GM21526 (cell line): ENCODE data around the gene SKAP1.
"Not testable (repeated sequence)": the region's sequence is repeated elsewhere in the genome, so short reads cannot be mapped to it uniquely, and the experiment has no call there.

Experiments used
- ATAC-seq: cut with Tn5 transposase; IDR thresholded peaks from one replicate; pipeline ENCODE4 v1.9.1; 2021; ENCODE audit warnings: moderate library complexity; ENCODE audit not compliant: unreplicated experiment, low FRiP score

Gene SKAP1

GRCh38 chr17:48420823-48421222, 9.2 kb downstream of the SKAP1 start:
- ATAC-seq, result no peak

GRCh38 chr17:48416971-48417370, 13.0 kb downstream of the SKAP1 start:
- no peak for ATAC-seq

- no peak for ATAC-seq
These were observed 16.2 kb downstream of the SKAP1 start for GRCh38 chr17:48413613-48414405.

GRCh38 chr17:48412841-48413240, 17.2 kb downstream of the SKAP1 start:
- ATAC-seq, result no peak

GRCh38 chr17:48410821-48411220, 19.2 kb downstream of the SKAP1 start:
- ATAC-seq, result not testable (repeated sequence)

- ATAC-seq, result no peak
These were observed 20.4 kb downstream of the SKAP1 start for GRCh38 chr17:48409607-48410006.

- no peak for ATAC-seq
These were observed 23.0 kb downstream of the SKAP1 start for GRCh38 chr17:48406936-48407567.

GRCh38 chr17:48394821-48395220, 35.2 kb downstream of the SKAP1 start:
- ATAC-seq, result no peak

- no peak for ATAC-seq
These were observed 36.7 kb downstream of the SKAP1 start for GRCh38 chr17:48393283-48393682.

- no peak for ATAC-seq
These were observed 37.2 kb downstream of the SKAP1 start for GRCh38 chr17:48392857-48393256.

- ATAC-seq, result no peak
These were observed 38.6 kb downstream of the SKAP1 start for GRCh38 chr17:48391444-48391843.

- ATAC-seq, result no peak
These were observed 40.1 kb downstream of the SKAP1 start for GRCh38 chr17:48389903-48390302.

GRCh38 chr17:48388955-48389743, 40.9 kb downstream of the SKAP1 start:
- ATAC-seq, result no peak

- no peak for ATAC-seq
These were observed 43.2 kb downstream of the SKAP1 start for GRCh38 chr17:48386826-48387225.

GRCh38 chr17:48385319-48385718, 44.7 kb downstream of the SKAP1 start:
- ATAC-seq, result no peak

GRCh38 chr17:48384164-48384563, 45.9 kb downstream of the SKAP1 start:
- no peak for ATAC-seq

- no peak for ATAC-seq
These were observed 47.0 kb downstream of the SKAP1 start for GRCh38 chr17:48382989-48383388.

- ATAC-seq, result no peak
These were observed 51.2 kb downstream of the SKAP1 start for GRCh38 chr17:48378708-48379392.

GRCh38 chr17:48378238-48378637, 51.8 kb downstream of the SKAP1 start:
- no peak for ATAC-seq

GRCh38 chr17:48376682-48377325, 53.2 kb downstream of the SKAP1 start:
- no peak for ATAC-seq
